K562 (cell line): ENCODE results near the gene NPAS1. TPM values are rescaled to one million over a fixed set of nuclear protein-coding genes. Genes with fewer than 3 reads are reported as not detected.

Experiments
- CBX2 ChIP-seq: fragments of 200-600 bp; sonication (generic); IDR thresholded peaks from one replicate; pipeline ENCODE4 v1.6.1; 2012; ENCODE audit warnings: mild to moderate bottlenecking, low read length, inconsistent platforms; ENCODE audit not compliant: insufficient read depth, poor library complexity, severe bottlenecking
- CCNT2 ChIP-seq: IDR thresholded peaks from 2 replicates; pipeline ENCODE4 v1.6.1; 2011; ENCODE audit warnings: borderline replicate concordance, low read depth, mild to moderate bottlenecking, moderate library complexity, mixed read lengths, low read length; ENCODE audit not compliant: insufficient read length; ENCODE audit errors: extremely low read depth
- DACH1 ChIP-seq: fragments of 450-650 bp; IDR thresholded peaks from 2 replicates; pipeline ENCODE4 v1.6.1; 2018; ENCODE audit not compliant: partially characterized antibody
- DIDO1 ChIP-seq: fragments of 450-650 bp; IDR thresholded peaks from 2 replicates; pipeline ENCODE4 v1.6.1; 2016; ENCODE audit warnings: low read depth, missing biosample characterization, missing genetic modification characterization
- DPF2 ChIP-seq: fragments of 450-650 bp; IDR thresholded peaks from 2 replicates; pipeline ENCODE4 v1.6.1; 2016
- ETS1 ChIP-seq: conservative IDR thresholded peaks from 2 replicates; pipeline ENCODE4 v1.6.1; 2011; ENCODE audit warnings: low read depth, mild to moderate bottlenecking, low read length; ENCODE audit not compliant: control insufficient read depth
- FOXP1 ChIP-seq: sonication (generic); formaldehyde crosslinking; IDR thresholded peaks from 2 replicates; pipeline ENCODE4 v1.8.0; 2022; ENCODE audit warnings: mild to moderate bottlenecking, missing genetic modification reagents
- HMGXB4 ChIP-seq: sonication (generic); formaldehyde crosslinking; IDR thresholded peaks from 2 replicates; pipeline ENCODE4 v1.8.1; 2023; ENCODE audit warnings: mild to moderate bottlenecking, missing genetic modification reagents
- KLF10 ChIP-seq: fragments of 250-450 bp; sonication (Bioruptor Pico); IDR thresholded peaks from 2 replicates; pipeline ENCODE4 v1.6.1; 2021; ENCODE audit warnings: matching md5 sums
- KLF16 ChIP-seq: IDR thresholded peaks from 2 replicates; pipeline ENCODE4 v1.6.1; 2016; ENCODE audit warnings: antibody characterized with exemption
- NR4A1 ChIP-seq, 2 experiments: fragments of 250-450 bp in 1 of 2; fragments of 450-650 bp in 1 of 2; sonication (Bioruptor Pico) in 1 of 2; IDR thresholded peaks; 2 replicates each; pipeline versions ENCODE4 v1.4.0 to v1.6.1; 2016 to 2020; ENCODE audit warnings: mild to moderate bottlenecking in 2 of 2, missing compliant biosample characterization in 1 of 2, missing genetic modification characterization in 1 of 2, moderate library complexity in 1 of 2
- RCOR1 ChIP-seq, 2 experiments: IDR thresholded peaks; 2 replicates each; pipeline ENCODE4 v1.6.1; 2012; ENCODE audit warnings: low read depth in 2 of 2, low read length in 2 of 2, borderline replicate concordance in 1 of 2, improper control_type of control experiment in 1 of 2
- RNF219 ChIP-seq: fragments of 250-450 bp; sonication (Bioruptor Pico); IDR thresholded peaks from 2 replicates; pipeline ENCODE4 v1.5.0; 2022; ENCODE audit warnings: mild to moderate bottlenecking
- STAT6 ChIP-seq: sonication (generic); formaldehyde crosslinking; IDR thresholded peaks from 2 replicates; pipeline ENCODE4 v1.8.1; 2023; ENCODE audit warnings: mild to moderate bottlenecking, missing genetic modification reagents
- VEZF1 ChIP-seq: fragments of 200-800 bp; sonication (Bioruptor generic); IDR thresholded peaks from 2 replicates; pipeline ENCODE4 v1.6.1; 2017; ENCODE audit warnings: missing genetic modification characterization, missing compliant biosample characterization
- ZBTB8A ChIP-seq: fragments of 450-650 bp; IDR thresholded peaks from 2 replicates; pipeline ENCODE4 v1.6.1; 2018; ENCODE audit warnings: mild to moderate bottlenecking, moderate library complexity; ENCODE audit not compliant: partially characterized antibody
- ZFP30 ChIP-seq: fragments of 250-450 bp; sonication (Bioruptor Pico); IDR thresholded peaks from 2 replicates; pipeline ENCODE4 v1.8.0; 2022; ENCODE audit warnings: moderate library complexity, mild to moderate bottlenecking, inconsistent platforms, borderline replicate concordance
- polyA plus RNA-seq, 8 experiments: library from polyadenylated mRNA; depleted of rRNA in 4 of 8; stranded (reverse) in 5 of 8; unstranded in 3 of 8; fragments of >200 nt; fragmentation: Nextera tagmentation in 2 of 8; fragmentation: Illumina TruSeq in 1 of 8; extraction: Ambion mirVana in 2 of 8; extraction: Trizol in 1 of 8; gene quantifications; 2 replicates each; pipeline versions ENCODE4 v1.2.1 to v1.2.3, GENCODE V29; 2011 to 2014; ENCODE audit warnings: inconsistent platforms in 1 of 8, missing spikeins in 1 of 8
- total RNA-seq, 7 experiments: library from RNA; depleted of rRNA in 6 of 7; stranded (reverse); fragments of >200 nt in 6 of 7; fragmentation: Illumina TruSeq in 2 of 7; extraction: Trizol in 2 of 7; gene quantifications; 2 replicates each; pipeline versions ENCODE4 v1.2.1 to v1.2.3, GENCODE V29; 2011 to 2021; ENCODE audit warnings: low replicate concordance in 1 of 7

NPAS1 gene
- total and polyA plus RNA-seq, 9 of the 15 experiments (the other 6 are each of a cell fraction or from before 2014, with no cell fraction given): 0.58 to 5.3 (median 2.0) TPM; not detected in 2

- TF ChIP-seq KLF16 (no peak), DPF2 (no peak; the same call in 1 of the 2 replicates), RCOR1 (IDR thresholded peaks at IDR 0.05; ENCODE audit: borderline replicate concordance in 1 of 2, low read depth in 2 of 2, low read length in 2 of 2) (peak; percentile 37 to 94; a peak in 2 of 4 replicates), VEZF1 (CRISPR knock-in tag) (peak; percentile 27; the same call in 1 of the 2 replicates), NR4A1 (CRISPR knock-in tag; IDR thresholded peaks at IDR 0.05) (no peak), NR4A1 (tag; IDR thresholded peaks at IDR 0.05) (no peak), DIDO1 (tag) (peak; percentile 35; the same call in 1 of the 2 replicates), FOXP1 (peak; percentile 23; the same call in 1 of the 2 replicates), CBX2 (no peak), ETS1 (peak; percentile 37; the same call in 1 of the 2 replicates), ZBTB8A (no peak), KLF10 (no peak), CCNT2 (no peak), STAT6 (CRISPR knock-in tag) (no peak), HMGXB4 (peak; percentile 28; the same call in 1 of the 2 replicates), DACH1 (no peak), ZFP30 (no peak), RNF219 (CRISPR knock-in tag) (no peak)
Observed at GRCh38 chr19:47047763-47048405, 28.2 kb downstream of the NPAS1 start (continued).
